ENCODE data around the gene CCDC40. TPM values are rescaled to one million over a fixed set of nuclear protein-coding genes. Genes with fewer than 3 reads are reported as not detected.
A peak's percentile ranks its signal among the peaks of the same experiment; 100 is the strongest.

Gene CCDC40
- polyA plus RNA-seq, 4 donors, result 10.1 to 25.5 (median 16.5) TPM

DNA sequence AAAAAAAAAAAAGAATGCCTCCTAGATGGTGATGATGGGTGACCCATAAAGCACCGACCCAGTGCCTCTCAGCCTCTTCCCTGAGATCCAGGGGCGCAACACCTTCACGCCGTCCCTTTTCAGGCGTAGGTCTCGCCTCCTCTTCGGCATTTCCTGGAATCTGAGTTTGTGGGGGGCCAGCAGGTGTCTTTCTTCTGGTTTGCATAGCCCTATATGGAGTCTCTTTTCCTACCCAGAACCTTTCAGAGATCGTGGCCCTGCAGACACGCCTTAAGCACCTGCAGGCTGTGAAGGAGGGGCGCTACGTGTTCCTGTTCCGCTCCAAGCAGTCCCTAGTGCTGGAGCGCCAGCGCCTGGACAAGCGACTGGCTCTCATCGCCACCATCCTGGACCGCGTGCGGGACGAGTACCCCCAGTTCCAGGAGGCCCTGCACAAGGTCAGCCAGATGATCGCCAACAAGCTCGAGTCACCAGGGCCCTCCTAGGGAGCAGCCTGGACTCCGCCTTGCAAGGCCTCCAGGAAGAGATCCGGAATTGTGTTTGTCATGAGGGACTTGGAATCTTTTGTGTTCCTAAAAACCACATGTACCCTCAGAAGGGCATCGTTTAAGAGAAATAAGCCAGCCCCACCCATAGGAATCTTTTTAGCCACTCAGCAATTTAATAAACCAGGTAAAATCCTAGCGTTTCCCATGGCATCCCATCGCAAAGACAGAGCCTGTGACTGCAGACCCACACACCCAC lies 63.0 kb downstream of the CCDC40 start:
- DNase-seq (ENCODE audit: low read depth in 4 of 4, low spot score in 2 of 4), result no peak

DNA sequence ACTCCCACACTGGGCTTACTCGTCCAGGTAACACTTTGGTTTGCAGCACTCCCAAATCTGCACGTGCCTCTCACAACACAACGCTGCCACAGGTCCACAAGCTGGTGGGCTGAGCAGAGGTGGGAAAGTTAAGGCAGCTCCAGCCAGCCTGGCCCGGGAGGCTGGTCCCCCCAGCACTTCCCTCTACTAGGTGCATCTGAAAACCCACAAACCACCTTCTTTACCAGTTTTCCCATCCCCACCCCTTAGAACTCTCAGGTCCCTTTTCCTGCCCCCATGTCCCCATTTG lies 63.5 kb downstream of the CCDC40 start:
- DNase-seq (ENCODE audit: low read depth in 4 of 4, low spot score in 2 of 4), result no peak

DNA sequence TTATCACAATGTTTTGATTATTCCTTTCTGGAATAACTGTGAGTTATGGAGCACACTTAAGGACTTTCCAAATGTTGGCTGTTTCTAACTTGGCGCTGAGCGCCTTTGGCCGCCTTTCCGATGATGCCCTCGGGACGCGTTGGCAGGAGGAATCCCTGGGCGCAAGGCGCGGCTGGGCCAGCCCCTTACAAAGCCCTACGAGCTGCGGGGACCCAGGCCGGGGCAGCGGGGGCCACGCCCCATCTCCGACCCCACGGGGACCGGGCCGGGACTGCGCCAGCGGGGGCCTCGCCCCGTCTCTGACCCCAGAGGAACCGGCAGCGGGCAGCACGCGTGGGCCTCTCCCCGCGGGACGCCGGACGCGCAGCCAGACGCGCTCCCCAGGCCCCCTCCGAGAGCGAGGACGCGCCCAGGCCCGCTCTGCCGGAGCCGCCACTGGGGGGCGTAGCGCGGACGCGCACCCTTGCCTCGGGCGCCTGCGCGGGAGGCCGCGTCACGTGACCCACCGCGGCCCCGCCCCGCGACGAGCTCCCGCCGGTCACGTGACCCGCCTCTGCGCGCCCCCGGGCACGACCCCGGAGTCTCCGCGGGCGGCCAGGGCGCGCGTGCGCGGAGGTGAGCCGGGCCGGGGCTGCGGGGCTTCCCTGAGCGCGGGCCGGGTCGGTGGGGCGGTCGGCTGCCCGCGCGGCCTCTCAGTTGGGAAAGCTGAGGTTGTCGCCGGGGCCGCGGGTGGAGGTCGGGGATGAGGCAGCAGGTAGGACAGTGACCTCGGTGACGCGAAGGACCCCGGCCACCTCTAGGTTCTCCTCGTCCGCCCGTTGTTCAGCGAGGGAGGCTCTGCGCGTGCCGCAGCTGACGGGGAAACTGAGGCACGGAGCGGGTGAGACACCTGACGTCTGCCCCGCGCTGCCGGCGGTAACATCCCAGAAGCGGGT lies 64.8 kb downstream of the CCDC40 start, which contains the start of gene GAA:
Gene GAA, plus strand, starts transcription at position 571 of the 935 bp plus-strand sequence. CDS start 3,006 bp downstream, outside the sequence.
- DNase-seq (ENCODE audit: low read depth in 4 of 4, low spot score in 2 of 4), result peak; percentile 48 to 82 (median 78)

DNA sequence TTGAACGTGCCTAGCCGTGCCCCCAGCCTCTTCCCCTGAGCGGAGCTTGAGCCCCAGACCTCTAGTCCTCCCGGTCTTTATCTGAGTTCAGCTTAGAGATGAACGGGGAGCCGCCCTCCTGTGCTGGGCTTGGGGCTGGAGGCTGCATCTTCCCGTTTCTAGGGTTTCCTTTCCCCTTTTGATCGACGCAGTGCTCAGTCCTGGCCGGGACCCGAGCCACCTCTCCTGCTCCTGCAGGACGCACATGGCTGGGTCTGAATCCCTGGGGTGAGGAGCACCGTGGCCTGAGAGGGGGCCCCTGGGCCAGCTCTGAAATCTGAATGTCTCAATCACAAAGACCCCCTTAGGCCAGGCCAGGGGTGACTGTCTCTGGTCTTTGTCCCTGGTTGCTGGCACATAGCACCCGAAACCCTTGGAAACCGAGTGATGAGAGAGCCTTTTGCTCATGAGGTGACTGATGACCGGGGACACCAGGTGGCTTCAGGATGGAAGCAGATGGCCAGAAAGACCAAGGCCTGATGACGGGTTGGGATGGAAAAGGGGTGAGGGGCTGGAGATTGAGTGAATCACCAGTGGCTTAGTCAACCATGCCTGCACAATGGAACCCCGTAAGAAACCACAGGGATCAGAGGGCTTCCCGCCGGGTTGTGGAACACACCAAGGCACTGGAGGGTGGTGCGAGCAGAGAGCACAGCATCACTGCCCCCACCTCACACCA lies 65.7 kb downstream of the CCDC40 start:
- no peak for DNase-seq (ENCODE audit: low read depth in 4 of 4, low spot score in 2 of 4)

DNA sequence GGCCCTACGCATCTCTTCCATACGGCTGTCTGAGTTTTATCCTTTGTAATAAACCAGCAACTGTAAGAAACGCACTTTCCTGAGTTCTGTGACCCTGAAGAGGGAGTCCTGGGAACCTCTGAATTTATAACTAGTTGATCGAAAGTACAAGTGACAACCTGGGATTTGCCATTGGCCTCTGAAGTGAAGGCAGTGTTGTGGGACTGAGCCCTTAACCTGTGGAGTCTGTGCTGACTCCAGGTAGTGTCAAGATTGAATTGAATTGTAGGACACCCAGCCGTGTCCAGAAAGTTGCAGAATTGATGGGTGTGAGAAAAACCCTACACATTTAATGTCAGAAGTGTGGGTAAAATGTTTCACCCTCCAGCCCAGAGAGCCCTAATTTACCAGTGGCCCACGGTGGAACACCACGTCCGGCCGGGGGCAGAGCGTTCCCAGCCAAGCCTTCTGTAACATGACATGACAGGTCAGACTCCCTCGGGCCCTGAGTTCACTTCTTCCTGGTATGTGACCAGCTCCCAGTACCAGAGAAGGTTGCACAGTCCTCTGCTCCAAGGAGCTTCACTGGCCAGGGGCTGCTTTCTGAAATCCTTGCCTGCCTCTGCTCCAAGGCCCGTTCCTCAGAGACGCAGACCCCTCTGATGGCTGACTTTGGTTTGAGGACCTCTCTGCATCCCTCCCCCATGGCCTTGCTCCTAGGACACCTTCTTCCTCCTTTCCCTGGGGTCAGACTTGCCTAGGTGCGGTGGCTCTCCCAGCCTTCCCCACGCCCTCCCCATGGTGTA lies 66.4 kb downstream of the CCDC40 start:
- DNase-seq (ENCODE audit: low read depth in 4 of 4, low spot score in 2 of 4), result no peak

DNA sequence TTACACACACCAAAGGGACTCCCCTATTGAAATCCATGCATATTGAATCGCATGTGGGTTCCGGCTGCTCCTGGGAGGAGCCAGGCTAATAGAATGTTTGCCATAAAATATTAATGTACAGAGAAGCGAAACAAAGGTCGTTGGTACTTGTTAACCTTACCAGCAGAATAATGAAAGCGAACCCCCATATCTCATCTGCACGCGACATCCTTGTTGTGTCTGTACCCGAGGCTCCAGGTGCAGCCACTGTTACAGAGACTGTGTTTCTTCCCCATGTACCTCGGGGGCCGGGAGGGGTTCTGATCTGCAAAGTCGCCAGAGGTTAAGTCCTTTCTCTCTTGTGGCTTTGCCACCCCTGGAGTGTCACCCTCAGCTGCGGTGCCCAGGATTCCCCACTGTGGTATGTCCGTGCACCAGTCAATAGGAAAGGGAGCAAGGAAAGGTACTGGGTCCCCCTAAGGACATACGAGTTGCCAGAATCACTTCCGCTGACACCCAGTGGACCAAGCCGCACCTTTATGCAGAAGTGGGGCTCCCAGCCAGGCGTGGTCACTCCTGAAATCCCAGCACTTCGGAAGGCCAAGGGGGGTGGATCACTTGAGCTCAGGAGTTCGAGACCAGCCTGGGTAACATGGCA lies 67.1 kb downstream of the CCDC40 start:
- no peak for DNase-seq (ENCODE audit: low read depth in 4 of 4, low spot score in 2 of 4)

DNA sequence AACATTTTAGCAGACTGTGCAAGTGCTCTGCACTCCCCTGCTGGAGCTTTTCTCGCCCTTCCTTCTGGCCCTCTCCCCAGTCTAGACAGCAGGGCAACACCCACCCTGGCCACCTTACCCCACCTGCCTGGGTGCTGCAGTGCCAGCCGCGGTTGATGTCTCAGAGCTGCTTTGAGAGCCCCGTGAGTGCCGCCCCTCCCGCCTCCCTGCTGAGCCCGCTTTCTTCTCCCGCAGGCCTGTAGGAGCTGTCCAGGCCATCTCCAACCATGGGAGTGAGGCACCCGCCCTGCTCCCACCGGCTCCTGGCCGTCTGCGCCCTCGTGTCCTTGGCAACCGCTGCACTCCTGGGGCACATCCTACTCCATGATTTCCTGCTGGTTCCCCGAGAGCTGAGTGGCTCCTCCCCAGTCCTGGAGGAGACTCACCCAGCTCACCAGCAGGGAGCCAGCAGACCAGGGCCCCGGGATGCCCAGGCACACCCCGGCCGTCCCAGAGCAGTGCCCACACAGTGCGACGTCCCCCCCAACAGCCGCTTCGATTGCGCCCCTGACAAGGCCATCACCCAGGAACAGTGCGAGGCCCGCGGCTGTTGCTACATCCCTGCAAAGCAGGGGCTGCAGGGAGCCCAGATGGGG lies 68.0 kb downstream of the CCDC40 start:
- DNase-seq (ENCODE audit: low read depth in 4 of 4, low spot score in 2 of 4), result no peak

DNA sequence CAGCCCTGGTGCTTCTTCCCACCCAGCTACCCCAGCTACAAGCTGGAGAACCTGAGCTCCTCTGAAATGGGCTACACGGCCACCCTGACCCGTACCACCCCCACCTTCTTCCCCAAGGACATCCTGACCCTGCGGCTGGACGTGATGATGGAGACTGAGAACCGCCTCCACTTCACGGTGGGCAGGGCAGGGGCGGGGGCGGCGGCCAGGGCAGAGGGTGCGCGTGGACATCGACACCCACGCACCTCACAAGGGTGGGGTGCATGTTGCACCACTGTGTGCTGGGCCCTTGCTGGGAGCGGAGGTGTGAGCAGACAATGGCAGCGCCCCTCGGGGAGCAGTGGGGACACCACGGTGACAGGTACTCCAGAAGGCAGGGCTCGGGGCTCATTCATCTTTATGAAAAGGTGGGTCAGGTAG lies 68.5 kb downstream of the CCDC40 start:
- DNase-seq (ENCODE audit: low read depth in 4 of 4, low spot score in 2 of 4), result no peak

DNA sequence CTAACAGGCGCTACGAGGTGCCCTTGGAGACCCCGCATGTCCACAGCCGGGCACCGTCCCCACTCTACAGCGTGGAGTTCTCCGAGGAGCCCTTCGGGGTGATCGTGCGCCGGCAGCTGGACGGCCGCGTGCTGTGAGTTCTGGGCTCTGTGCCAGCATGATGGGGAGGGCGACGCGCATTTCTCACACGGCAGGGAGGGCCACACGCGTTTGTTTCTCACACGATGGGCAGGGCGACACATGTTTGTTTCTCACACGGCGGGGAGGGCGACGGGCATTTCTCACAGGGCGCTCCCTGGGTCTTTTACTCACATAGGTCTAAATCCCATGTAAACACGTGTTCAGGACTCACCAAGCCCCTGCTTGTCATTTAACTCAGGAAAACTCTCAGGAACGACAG lies 69.3 kb downstream of the CCDC40 start:
- no peak for DNase-seq (ENCODE audit: low read depth in 4 of 4, low spot score in 2 of 4)

DNA sequence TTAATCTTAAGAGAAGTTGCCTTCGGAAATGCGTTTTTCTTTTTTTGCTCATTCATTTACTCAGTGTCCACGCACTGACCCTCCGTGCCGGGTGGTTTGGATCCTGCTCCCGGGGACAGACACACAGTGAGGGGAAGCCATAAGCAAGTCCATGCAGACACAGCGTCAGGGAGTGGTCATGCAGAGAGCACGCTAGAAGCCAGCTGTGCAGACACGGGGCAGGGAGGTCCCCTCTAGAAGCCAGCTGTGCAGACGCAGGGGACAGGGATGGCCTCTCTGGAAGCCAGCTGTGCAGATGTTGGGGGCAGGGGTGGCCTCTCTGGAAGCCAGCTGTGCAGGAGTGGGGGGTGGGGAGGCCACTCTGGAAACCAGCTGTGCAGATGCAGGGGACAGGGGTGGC lies 69.7 kb downstream of the CCDC40 start:
- DNase-seq (ENCODE audit: low read depth in 4 of 4, low spot score in 2 of 4), result no peak

DNA sequence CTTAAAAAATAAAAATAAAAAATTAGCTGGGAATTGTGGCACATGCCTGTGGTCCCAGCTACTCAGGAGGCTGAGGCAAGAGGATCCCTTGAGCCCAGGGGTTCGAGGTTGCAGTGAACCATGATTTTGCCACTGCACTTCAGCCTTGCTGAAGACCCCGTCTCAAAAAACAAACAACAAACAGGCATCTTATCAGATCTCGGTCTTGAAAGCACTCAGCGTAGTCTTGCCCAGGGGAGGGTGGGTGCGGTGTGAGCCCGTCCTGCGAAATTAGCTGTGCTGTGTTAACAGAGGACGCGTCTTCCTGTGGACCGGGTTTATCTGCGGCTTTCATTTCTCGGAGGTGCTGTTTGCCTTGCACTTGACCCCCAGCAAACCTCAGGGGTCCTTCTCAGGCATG lies 70.3 kb downstream of the CCDC40 start:
- DNase-seq (ENCODE audit: low read depth in 4 of 4, low spot score in 2 of 4), result no peak

DNA sequence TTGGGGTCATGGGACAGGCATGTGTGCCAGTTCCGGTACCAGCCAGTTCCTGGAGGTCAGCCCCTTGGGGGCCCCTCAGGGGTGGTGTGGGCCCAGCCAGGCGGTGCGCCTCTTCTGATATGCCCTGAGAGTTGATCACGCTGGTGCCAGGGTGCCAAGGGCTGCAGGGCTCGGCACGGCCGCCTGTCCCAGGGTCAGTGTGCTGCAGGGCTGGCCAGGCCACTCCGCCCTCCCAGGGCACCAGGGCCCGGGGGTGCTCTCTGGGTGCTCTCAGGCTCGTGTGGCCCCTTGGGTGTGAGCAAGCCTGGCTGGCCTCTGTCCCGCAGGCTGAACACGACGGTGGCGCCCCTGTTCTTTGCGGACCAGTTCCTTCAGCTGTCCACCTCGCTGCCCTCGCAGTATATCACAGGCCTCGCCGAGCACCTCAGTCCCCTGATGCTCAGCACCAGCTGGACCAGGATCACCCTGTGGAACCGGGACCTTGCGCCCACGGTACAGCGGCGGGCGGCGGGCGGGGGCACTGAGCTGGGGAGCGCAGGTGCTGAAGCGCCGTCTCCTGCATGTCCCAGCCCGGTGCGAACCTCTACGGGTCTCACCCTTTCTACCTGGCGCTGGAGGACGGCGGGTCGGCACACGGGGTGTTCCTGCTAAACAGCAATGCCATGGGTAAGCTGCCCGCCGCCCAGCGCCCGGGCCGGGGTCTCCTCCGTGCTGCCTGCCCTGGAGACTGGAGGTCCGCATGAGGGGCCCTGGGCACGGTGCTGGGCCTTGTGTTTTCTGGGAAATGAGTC lies 71.0 kb downstream of the CCDC40 start:
- DNase-seq (ENCODE audit: low read depth in 4 of 4, low spot score in 2 of 4), result no peak

DNA sequence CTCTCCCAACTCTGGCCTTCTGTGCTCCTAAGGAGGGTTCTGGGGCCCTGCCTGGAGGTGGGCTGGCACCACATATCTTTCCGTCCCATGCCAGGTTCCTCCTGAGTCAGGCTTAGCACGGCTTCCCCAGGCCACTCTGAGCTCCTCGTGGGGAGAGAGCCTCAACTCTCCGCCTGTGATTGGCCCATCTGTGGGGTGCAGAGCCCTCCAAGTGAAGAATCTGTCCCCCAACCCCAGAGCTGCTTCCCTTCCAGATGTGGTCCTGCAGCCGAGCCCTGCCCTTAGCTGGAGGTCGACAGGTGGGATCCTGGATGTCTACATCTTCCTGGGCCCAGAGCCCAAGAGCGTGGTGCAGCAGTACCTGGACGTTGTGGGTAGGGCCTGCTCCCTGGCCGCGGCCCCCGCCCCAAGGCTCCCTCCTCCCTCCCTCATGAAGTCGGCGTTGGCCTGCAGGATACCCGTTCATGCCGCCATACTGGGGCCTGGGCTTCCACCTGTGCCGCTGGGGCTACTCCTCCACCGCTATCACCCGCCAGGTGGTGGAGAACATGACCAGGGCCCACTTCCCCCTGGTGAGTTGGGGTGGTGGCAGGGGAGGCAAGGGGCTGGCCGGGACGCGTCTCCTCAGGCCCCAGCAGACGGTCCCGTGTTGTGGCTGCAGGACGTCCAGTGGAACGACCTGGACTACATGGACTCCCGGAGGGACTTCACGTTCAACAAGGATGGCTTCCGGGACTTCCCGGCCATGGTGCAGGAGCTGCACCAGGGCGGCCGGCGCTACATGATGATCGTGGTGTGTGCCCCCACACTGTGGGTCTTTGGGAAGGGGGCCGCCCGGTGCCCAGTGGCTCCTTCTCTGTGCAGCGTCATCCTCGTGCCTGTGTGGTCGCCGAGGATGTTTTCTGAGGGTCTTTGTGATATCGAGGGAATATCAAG lies 71.9 kb downstream of the CCDC40 start:
- DNase-seq (ENCODE audit: low read depth in 4 of 4, low spot score in 2 of 4), result no peak

DNA sequence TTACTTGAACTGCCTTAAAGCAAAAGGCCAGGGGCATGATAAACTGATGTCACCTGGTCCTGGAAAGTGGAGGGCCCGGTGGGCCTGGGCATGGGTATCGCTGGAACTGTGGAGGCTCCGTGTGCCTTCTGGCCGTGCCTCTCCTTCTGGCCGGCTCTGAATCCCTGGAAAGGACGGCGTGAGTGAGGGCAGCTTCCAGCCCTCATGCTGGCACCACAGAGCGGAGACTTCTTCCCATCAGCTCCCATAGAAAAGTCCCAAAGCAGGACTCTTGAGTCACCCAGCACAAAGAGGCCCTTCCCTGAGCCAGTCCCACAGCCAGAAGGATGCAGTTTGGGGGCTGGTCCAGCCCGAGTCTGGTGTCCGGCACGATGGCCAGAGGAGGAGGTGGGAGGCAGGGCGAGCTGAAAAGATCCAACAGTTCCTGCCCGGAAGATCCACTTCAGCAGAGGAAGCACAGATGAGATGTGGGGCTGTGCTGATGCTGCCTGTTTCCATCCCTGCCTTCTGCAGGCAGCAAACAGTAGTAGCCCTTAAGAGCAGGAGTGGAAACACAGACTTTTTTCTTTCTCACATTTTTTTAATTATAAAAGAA lies 72.7 kb downstream of the CCDC40 start:
- DNase-seq (ENCODE audit: low read depth in 4 of 4, low spot score in 2 of 4), result no peak

DNA sequence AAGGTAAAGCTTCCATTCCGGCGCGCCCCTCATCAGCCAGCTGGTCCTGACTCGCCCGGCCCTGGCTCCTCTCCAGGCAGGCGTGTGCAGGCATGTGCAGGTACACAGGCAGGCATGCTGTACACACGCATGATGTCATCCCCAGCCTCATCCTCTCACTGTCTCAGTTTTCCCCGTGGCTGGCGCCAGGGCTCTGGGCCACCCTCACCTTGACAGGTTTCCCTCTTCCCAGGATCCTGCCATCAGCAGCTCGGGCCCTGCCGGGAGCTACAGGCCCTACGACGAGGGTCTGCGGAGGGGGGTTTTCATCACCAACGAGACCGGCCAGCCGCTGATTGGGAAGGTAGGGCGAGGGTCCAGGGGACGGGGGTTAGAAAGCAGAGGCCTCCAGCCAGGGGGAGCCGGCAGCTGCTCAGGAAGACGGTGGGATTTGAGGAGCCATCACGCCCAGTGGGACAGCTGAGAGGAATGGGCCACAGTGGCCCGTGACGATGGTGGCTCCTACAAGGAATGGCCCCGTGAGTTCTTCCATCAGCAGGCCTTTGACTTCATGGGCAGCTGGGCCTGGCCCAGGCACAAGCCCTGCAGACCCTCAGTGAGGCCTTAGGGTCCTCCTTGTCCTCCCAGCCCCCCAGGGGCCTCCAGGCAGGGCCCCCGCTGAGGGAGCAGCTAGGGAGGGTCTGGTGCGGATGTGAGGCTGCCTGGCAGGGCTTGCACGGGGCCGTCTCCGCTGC lies 73.4 kb downstream of the CCDC40 start:
- DNase-seq (ENCODE audit: low read depth in 4 of 4, low spot score in 2 of 4), result no peak

DNA sequence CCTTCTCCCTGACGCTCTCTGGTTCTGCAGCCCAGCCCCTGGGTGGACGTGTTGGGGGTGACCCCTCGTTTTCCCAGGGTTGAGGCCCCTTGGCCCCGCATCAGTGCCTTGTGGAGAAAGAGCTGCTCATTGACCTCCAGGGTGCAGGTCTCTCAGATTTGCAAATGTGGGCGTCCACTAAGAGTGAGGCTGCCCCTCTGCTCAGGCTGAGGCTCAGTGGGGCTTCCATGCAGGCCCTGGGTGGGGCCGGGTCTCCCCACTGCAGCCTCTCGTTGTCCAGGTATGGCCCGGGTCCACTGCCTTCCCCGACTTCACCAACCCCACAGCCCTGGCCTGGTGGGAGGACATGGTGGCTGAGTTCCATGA lies 74.0 kb downstream of the CCDC40 start:
- DNase-seq (ENCODE audit: low read depth in 4 of 4, low spot score in 2 of 4), result no peak

All from left renal cortex interstitium (tissue), 4 donors.